GM23248 (cell line): Measurements from ENCODE around the gene RNF213.

Experiments used
- EZH2 ChIP-seq: fragments of 200-600 bp; sonication (generic); IDR thresholded peaks from 2 replicates; pipeline ENCODE4 v1.6.1; 2018; ENCODE audit warnings: antibody characterized with exemption, mild to moderate bottlenecking; ENCODE audit not compliant: insufficient read depth, poor library complexity, severe bottlenecking
- EZH2phosphoT487 ChIP-seq: fragments of 200-600 bp; sonication (generic); IDR thresholded peaks from 2 replicates; pipeline ENCODE4 v1.6.1; 2018; ENCODE audit warnings: antibody characterized with exemption, moderate library complexity, mild to moderate bottlenecking, low read depth; ENCODE audit not compliant: insufficient read depth

DNA sequence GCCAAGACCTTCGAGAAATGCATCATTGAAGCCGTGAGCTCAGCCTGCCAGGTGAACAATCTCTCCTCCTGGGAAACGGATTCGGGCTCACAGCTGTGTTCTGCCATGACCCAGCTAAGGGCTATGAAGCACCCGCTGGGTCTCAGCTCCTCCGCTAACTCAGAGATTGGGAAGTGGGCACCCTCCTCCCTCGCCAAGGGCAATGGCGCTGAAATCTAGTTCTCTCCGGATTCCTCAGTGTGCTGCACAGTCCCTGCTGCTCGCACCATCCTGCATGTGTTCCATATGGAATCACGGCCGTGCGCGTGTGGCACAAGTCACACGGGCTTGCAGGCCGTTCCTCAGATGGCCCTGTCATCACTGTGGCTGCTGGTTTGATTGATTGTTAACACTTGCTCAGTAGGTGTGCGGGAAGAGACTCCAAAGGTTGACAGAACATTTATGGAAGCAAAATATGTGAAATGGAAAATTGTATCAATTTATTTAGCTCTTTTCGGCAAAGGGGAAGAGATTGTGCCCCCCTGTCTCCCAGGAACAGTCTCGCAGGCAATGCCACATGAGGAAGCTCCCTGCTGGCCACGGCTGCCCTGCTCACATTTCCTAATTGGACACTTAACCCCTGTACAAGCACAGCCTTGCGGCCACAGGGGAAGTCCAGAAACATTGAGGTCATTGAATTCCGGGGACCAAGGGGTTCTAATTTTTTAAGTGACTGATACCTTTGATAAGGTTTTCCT, 58.8 kb downstream of the RNF213 start:
- no peak for TF ChIP-seq EZH2phosphoT487
- TF ChIP-seq EZH2 = no peak
